ENCODE measurements around the gene TIAM1.

The TIAM1 gene

GRCh38 chr21:31343680-31344480 lies at the start of gene TIAM1:
TSS of gene TIAM1 (minus strand) at chr21:31344261. CDS start at chr21:31266972, 77,289 bp downstream.
- DNase-seq (ENCODE audit: low read depth), result peak; percentile 54

GRCh38 chr21:31387560-31388186 lies 43.6 kb upstream of the TIAM1 start:
- DNase-seq (ENCODE audit: low read depth), result no peak

GRCh38 chr21:31386006-31386405 lies 41.9 kb upstream of the TIAM1 start:
- DNase-seq (ENCODE audit: low read depth), result no peak

GRCh38 chr21:31383770-31384169 lies 39.7 kb upstream of the TIAM1 start:
- no peak for DNase-seq (ENCODE audit: low read depth)

- DNase-seq (ENCODE audit: low read depth), result no peak
Measured at GRCh38 chr21:31382060-31382459, 38.0 kb upstream of the TIAM1 start.

- DNase-seq (ENCODE audit: low read depth), result no peak
Measured at GRCh38 chr21:31376301-31376700, 32.2 kb upstream of the TIAM1 start.

GRCh38 chr21:31374395-31374794 lies 30.3 kb upstream of the TIAM1 start:
- no peak for DNase-seq (ENCODE audit: low read depth)

GRCh38 chr21:31372471-31372765 lies 28.4 kb upstream of the TIAM1 start:
- DNase-seq (ENCODE audit: low read depth), result no peak

- no peak for DNase-seq (ENCODE audit: low read depth)
Measured at GRCh38 chr21:31371715-31372470, 27.8 kb upstream of the TIAM1 start.

GRCh38 chr21:31370893-31371544 lies 27.0 kb upstream of the TIAM1 start:
- peak; percentile 42 for DNase-seq (ENCODE audit: low read depth)

GRCh38 chr21:31370281-31370892 lies 26.3 kb upstream of the TIAM1 start:
- DNase-seq (ENCODE audit: low read depth), result no peak

- no peak for DNase-seq (ENCODE audit: low read depth)
Measured at GRCh38 chr21:31368361-31368760, 24.3 kb upstream of the TIAM1 start.

- DNase-seq (ENCODE audit: low read depth), result no peak
Measured at GRCh38 chr21:31367801-31368200, 23.7 kb upstream of the TIAM1 start.

- DNase-seq (ENCODE audit: low read depth), result peak; percentile 75
Measured at GRCh38 chr21:31366825-31367224, 22.8 kb upstream of the TIAM1 start.

GRCh38 chr21:31364253-31364945 lies 20.3 kb upstream of the TIAM1 start:
- DNase-seq (ENCODE audit: low read depth), result no peak

- DNase-seq (ENCODE audit: low read depth), result no peak
Measured at GRCh38 chr21:31363720-31364119, 19.7 kb upstream of the TIAM1 start.

GRCh38 chr21:31360717-31361116 lies 16.7 kb upstream of the TIAM1 start:
- DNase-seq (ENCODE audit: low read depth), result no peak

GRCh38 chr21:31358158-31358557 lies 14.1 kb upstream of the TIAM1 start:
- no peak for DNase-seq (ENCODE audit: low read depth)

- DNase-seq (ENCODE audit: low read depth), result no peak
Measured at GRCh38 chr21:31356440-31356839, 12.4 kb upstream of the TIAM1 start.

GRCh38 chr21:31354604-31355443 lies 10.8 kb upstream of the TIAM1 start:
- DNase-seq (ENCODE audit: low read depth), result peak; percentile 31

- no peak for DNase-seq (ENCODE audit: low read depth)
Measured at GRCh38 chr21:31354122-31354521, 10.1 kb upstream of the TIAM1 start.

All from fibroblast of the conjunctiva (primary cell).